SH-SY5Y (cell line): ENCODE measurements around the gene VIL1.

ENCODE experiments used
- GATA2 ChIP-seq: IDR thresholded peaks from 2 replicates; pipeline ENCODE4 v1.6.1; 2011; ENCODE audit warnings: mild to moderate bottlenecking, low read depth, low read length
- GATA3 ChIP-seq: IDR thresholded peaks from 2 replicates; pipeline ENCODE4 v1.6.1; 2011; ENCODE audit warnings: low read depth, mild to moderate bottlenecking, low read length, moderate library complexity

The VIL1 gene

GRCh38 chr2:218406209-218406948, 12.5 kb upstream of the VIL1 start:
- TF ChIP-seq GATA2 (no peak), GATA3 (no peak)

- TF ChIP-seq GATA3 (no peak), GATA2 (no peak)
Observed at GRCh38 chr2:218406949-218407618, 11.8 kb upstream of the VIL1 start.

GRCh38 chr2:218407717-218408116, 11.2 kb upstream of the VIL1 start:
- no peak for TF ChIP-seq GATA3
- TF ChIP-seq GATA2 = no peak

- TF ChIP-seq GATA3 (no peak), GATA2 (no peak)
Observed at GRCh38 chr2:218418321-218418716, 604 bp upstream of the VIL1 start.

GRCh38 chr2:218419630-218420216, 800 bp downstream of the VIL1 start:
- TF ChIP-seq GATA2 = no peak
- no peak for TF ChIP-seq GATA3

GRCh38 chr2:218421027-218421426, 2.1 kb downstream of the VIL1 start:
- TF ChIP-seq GATA3 (no peak), GATA2 (no peak)

GRCh38 chr2:218422403-218423086, 3.6 kb downstream of the VIL1 start:
- no peak for TF ChIP-seq GATA3
- no peak for TF ChIP-seq GATA2

GRCh38 chr2:218423584-218423983, 4.7 kb downstream of the VIL1 start:
- TF ChIP-seq GATA3 = no peak
- TF ChIP-seq GATA2 = no peak

- TF ChIP-seq GATA3 (no peak), GATA2 (no peak)
Observed at GRCh38 chr2:218425531-218425930, 6.6 kb downstream of the VIL1 start.

GRCh38 chr2:218427741-218428140, 8.8 kb downstream of the VIL1 start:
- TF ChIP-seq GATA2 (no peak), GATA3 (no peak)

- TF ChIP-seq GATA2 (no peak), GATA3 (no peak)
Observed at GRCh38 chr2:218428846-218429558, 10.1 kb downstream of the VIL1 start.

- TF ChIP-seq GATA3 = no peak
- TF ChIP-seq GATA2 = no peak
Observed at GRCh38 chr2:218429911-218430692, 11.2 kb downstream of the VIL1 start.

- TF ChIP-seq GATA2 = no peak
- no peak for TF ChIP-seq GATA3
Observed at GRCh38 chr2:218430721-218431120, 11.8 kb downstream of the VIL1 start.
